Loucy (cell line): Measurements from ENCODE around the gene UNK.
A peak's percentile ranks its signal among the peaks of the same experiment; 100 is the strongest.
"Not testable (repeated sequence)": the region's sequence is repeated elsewhere in the genome, so short reads cannot be mapped to it uniquely, and the experiment has no call there.

Experiments
- H2AFZ ChIP-seq: fragments of 200-600 bp; sonication (generic); 2 replicates; pipeline ENCODE4 v1.6.0; 2016; ENCODE audit warnings: antibody characterized with exemption, mild to moderate bottlenecking, low read length, moderate library complexity
- H3F3A ChIP-seq: fragments of 200-600 bp; 2 replicates; pipeline ENCODE4 v1.6.0; 2016; ENCODE audit warnings: antibody characterized with exemption, low read depth, mild to moderate bottlenecking
- H3K27me3 ChIP-seq: fragments of 200-600 bp; sonication (generic); 2 replicates; pipeline ENCODE4 v1.6.1; 2014; ENCODE audit warnings: low read length, mild to moderate bottlenecking; ENCODE audit not compliant: insufficient read depth, poor library complexity, severe bottlenecking
- H3K36me3 ChIP-seq: fragments of 200-600 bp; sonication (generic); 2 replicates; pipeline ENCODE4 v1.6.1; 2016; ENCODE audit warnings: low read length; ENCODE audit not compliant: insufficient read depth
- H3K4me1 ChIP-seq: fragments of 200-600 bp; sonication (generic); 2 replicates; pipeline ENCODE4 v1.5.1; 2014; ENCODE audit warnings: low read length, mild to moderate bottlenecking; ENCODE audit not compliant: insufficient read depth, poor library complexity, severe bottlenecking
- H3K4me2 ChIP-seq: fragments of 200-600 bp; sonication (generic); 2 replicates; pipeline ENCODE4 v1.6.0; 2014; ENCODE audit warnings: antibody characterized with exemption, low read length, low read depth, mild to moderate bottlenecking; ENCODE audit not compliant: poor library complexity, severe bottlenecking
- H3K4me3 ChIP-seq: fragments of 200-600 bp; sonication (generic); 2 replicates; pipeline ENCODE4 v1.5.1; 2014; ENCODE audit warnings: low read length, mild to moderate bottlenecking, mixed read lengths; ENCODE audit not compliant: poor library complexity, severe bottlenecking
- H3K79me2 ChIP-seq: fragments of 200-600 bp; sonication (generic); 2 replicates; pipeline ENCODE4 v1.6.1; 2014; ENCODE audit warnings: low read length; ENCODE audit not compliant: insufficient read depth
- H3K9ac ChIP-seq: fragments of 200-600 bp; sonication (generic); 2 replicates; pipeline ENCODE4 v1.6.0; 2014; ENCODE audit warnings: mild to moderate bottlenecking, low read depth, low read length, moderate library complexity; ENCODE audit not compliant: poor library complexity, severe bottlenecking
- H3K9me2 ChIP-seq: fragments of 200-600 bp; sonication (generic); replicated peaks from 2 replicates; pipeline ENCODE4 v1.6.1; 2016; ENCODE audit warnings: low read depth, low read length, mixed read lengths
- H3K9me3 ChIP-seq: fragments of 200-600 bp; sonication (generic); 2 replicates; pipeline ENCODE4 v1.6.1; 2014; ENCODE audit warnings: mild to moderate bottlenecking, antibody characterized with exemption, low read length, low read depth; ENCODE audit not compliant: insufficient read depth
- H4K20me1 ChIP-seq: fragments of 200-600 bp; sonication (generic); 2 replicates; pipeline ENCODE4 v1.6.0; 2014; ENCODE audit warnings: antibody characterized with exemption, low read length, mild to moderate bottlenecking; ENCODE audit not compliant: insufficient read depth, poor library complexity, severe bottlenecking
- EZH2phosphoT487 ChIP-seq: fragments of 200-600 bp; IDR thresholded peaks from 2 replicates; pipeline ENCODE4 v1.6.1; 2018; ENCODE audit warnings: antibody characterized with exemption, mild to moderate bottlenecking, moderate library complexity, borderline replicate concordance
- TF ChIP-seq, protein P1 (sequence below): fragments of 200-600 bp; sonication (generic); conservative IDR thresholded peaks from 2 replicates; pipeline ENCODE4 v1.5.1; 2014; ENCODE audit warnings: mild to moderate bottlenecking, antibody characterized with exemption, low read length

The UNK gene

DNA sequence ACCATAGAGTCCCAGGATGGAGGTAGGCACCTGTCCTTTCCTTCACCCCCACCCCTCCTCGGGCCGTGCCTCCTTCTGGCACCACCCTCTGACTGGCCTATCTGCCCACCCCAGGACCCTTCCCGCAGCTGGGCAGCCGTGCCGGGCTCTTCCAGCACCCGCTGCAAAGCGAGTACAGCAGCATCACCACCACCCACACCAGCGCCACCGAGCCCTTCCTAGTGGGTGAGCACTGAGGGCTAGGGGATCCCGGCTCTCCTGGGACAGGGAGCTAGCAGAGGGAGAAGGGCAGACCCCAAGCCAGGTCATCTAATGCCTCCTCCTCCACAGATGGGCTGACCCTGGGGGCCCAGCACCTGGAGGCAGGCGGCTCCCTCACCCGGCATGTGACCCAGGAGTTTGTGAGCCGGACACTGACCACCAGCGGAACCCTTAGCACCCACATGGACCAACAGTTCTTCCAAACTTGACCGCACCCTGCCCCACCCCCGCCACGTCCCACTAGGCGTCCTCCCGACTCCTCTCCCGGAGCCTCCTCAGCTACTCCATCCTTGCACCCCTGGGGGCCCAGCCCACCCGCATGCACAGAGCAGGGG lies 27.4 kb upstream of the UNK start:
- H3K36me3 ChIP-seq, result no peaks in the 10 kb centered on the region
- H4K20me1 ChIP-seq, result no peaks in the 10 kb centered on the region
- H3K9ac ChIP-seq, result no peak overlapping the region
- no peaks in the 10 kb centered on the region for H3K27me3 ChIP-seq
- no peaks in the 10 kb centered on the region for H3K9me3 ChIP-seq
- no peak overlapping the region for H3K4me2 ChIP-seq
- peaks cover 24% of the 10 kb centered on the region for H3K4me1 ChIP-seq
- H3K9me2 ChIP-seq, result no peaks in the 10 kb centered on the region
- H3K79me2 ChIP-seq, result no peaks in the 10 kb centered on the region
- TF ChIP-seq, protein P1, sequence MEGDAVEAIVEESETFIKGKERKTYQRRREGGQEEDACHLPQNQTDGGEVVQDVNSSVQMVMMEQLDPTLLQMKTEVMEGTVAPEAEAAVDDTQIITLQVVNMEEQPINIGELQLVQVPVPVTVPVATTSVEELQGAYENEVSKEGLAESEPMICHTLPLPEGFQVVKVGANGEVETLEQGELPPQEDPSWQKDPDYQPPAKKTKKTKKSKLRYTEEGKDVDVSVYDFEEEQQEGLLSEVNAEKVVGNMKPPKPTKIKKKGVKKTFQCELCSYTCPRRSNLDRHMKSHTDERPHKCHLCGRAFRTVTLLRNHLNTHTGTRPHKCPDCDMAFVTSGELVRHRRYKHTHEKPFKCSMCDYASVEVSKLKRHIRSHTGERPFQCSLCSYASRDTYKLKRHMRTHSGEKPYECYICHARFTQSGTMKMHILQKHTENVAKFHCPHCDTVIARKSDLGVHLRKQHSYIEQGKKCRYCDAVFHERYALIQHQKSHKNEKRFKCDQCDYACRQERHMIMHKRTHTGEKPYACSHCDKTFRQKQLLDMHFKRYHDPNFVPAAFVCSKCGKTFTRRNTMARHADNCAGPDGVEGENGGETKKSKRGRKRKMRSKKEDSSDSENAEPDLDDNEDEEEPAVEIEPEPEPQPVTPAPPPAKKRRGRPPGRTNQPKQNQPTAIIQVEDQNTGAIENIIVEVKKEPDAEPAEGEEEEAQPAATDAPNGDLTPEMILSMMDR, result no peak
- no peak for TF ChIP-seq EZH2phosphoT487
- H3F3A ChIP-seq, result no peaks in the 10 kb centered on the region
- H3K4me3 ChIP-seq, result no peak overlapping the region
- H2AFZ ChIP-seq, result no peak overlapping the region

DNA sequence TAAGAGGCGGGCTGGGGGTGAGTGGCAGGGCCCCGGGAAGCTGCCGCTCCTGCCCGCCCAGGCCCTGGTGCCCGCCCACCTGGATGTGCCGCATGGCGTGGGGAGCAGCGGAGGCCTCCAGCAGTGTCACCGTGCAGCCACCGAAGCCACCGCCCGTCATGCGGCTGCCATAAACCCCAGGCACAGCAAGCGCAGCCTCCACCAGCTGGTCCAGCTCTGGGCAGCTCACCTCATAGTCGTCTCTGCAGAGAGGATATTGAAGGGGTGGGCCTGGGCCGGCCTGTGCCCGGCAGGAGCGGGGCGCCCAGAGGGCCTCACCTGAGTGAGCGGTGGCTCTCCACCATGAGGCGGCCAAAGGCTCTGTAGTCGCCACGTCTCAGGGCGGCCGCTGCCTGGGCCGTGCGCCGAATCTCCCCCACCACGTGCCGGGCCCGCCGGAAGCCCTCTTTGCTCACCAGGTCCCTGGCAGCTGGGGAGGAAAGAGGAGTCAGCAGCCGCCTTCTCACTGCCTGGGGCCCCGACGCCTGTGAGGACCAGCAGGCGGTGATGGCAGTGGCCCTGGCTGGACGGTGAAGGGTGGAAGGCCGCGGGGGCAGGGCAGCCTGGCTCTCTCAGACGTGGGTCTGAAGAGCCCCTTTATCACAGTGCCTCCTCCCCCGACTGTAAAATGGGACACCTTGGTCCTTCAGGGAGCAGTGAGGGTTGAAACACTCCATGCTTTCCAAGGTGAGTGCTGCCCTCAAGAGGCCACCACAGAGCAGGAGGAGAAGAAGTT lies 26.3 kb upstream of the UNK start:
- H3K4me1 ChIP-seq, result peaks cover 23% of the 10 kb centered on the region
- H3K79me2 ChIP-seq, result no peaks in the 10 kb centered on the region
- H3K9me3 ChIP-seq, result no peaks in the 10 kb centered on the region
- H3F3A ChIP-seq, result no peaks in the 10 kb centered on the region
- H3K9ac ChIP-seq, result no peak overlapping the region
- H3K4me2 ChIP-seq, result no peak overlapping the region
- H3K27me3 ChIP-seq, result no peaks in the 10 kb centered on the region
- no peak overlapping the region for H2AFZ ChIP-seq
- H4K20me1 ChIP-seq, result no peaks in the 10 kb centered on the region
- no peak overlapping the region for H3K4me3 ChIP-seq
- TF ChIP-seq EZH2phosphoT487, result no peak
- TF ChIP-seq, protein P1, result peak; percentile 53
- H3K36me3 ChIP-seq, result no peaks in the 10 kb centered on the region
- no peaks in the 10 kb centered on the region for H3K9me2 ChIP-seq

DNA sequence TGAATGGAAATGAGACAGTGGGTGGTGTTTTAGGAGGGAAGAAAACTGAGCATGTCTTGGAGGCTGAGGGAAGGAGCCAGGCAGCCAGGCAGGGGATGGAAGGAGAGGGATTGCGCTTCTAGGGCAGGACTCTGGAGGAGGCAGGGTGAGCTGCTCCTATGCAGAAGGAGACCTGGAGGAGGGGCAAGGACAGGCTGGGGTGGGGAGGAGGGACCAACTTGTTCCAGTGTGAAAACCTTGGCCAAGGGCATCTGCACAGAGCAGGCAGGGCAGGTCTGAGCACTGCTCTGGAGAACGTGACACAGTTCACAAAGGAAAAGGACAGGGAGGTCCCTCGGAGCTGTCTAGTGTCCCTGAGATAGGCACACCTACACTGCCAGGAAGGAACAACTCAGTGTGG lies 25.1 kb upstream of the UNK start:
- Histone ChIP-seq H3K9me3 (no peaks in the 10 kb centered on the region), H4K20me1 (no peaks in the 10 kb centered on the region), H3K9ac (no peak overlapping the region), H3K36me3 (no peaks in the 10 kb centered on the region), H3K4me3 (no peak overlapping the region), H3K9me2 (no peaks in the 10 kb centered on the region), H3K4me2 (no peak overlapping the region), H3F3A (no peaks in the 10 kb centered on the region), H2AFZ (no peak overlapping the region), H3K27me3 (no peaks in the 10 kb centered on the region), H3K4me1 (peaks cover 25% of the 10 kb centered on the region), H3K79me2 (peaks cover 3% of the 10 kb centered on the region; the same call in 1 of the 2 replicates)
- no peak for TF ChIP-seq EZH2phosphoT487
- TF ChIP-seq, protein P1, result no peak

DNA sequence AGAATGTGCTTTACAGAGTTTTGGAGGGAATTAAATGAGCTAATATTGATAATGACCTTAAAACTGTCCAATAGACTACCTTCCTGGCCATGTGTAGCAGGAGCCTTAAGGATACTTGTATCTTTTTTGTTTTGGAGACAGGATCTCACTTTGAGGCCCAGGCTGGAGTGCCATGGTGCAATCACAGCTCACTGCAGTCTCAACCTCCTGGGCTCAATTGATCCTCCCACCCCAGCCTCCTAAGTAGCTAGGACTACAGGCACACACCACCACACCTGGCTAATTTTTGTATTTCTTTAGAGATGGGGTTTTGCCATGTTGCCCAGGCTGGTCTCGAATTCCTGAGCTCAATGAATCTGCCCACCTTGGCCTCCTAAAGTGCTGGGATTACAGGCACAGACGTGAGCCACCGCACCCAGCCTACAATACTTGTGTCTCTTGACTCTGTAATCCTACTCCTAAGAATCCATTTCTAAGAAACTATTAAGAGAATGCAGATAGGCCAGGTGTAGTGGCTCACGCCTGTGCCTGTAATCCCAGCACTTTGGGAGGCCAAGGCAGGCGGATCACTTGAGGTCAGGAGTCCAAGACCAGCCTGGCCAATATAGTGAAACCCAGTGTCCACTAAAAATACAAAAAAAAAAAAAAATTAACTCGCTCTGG lies 24.5 kb upstream of the UNK start:
- not testable (repeated sequence) for H3K27me3 ChIP-seq, H3K36me3 ChIP-seq, H3K4me2 ChIP-seq, H4K20me1 ChIP-seq, H3F3A ChIP-seq, H3K9me3 ChIP-seq, H3K79me2 ChIP-seq, H3K4me3 ChIP-seq, H2AFZ ChIP-seq, H3K9ac ChIP-seq, H3K9me2 ChIP-seq
- peaks cover 19% of the 10 kb centered on the region for H3K4me1 ChIP-seq
